Left colon (tissue), 2 donors: ENCODE results near the gene CEACAM18. TPM values are rescaled to one million over a fixed set of nuclear protein-coding genes. Genes with fewer than 3 reads are reported as not detected.

ENCODE experiments used
- ATAC-seq: fragments of 200-7000 bp; cut with Tn5 transposase; one replicate; pipeline ENCODE4 v1.9.1; 2020; ENCODE audit warnings: mild to moderate bottlenecking, moderate library complexity
- DNase-seq, 2 donors: peaks; one replicate each; pipeline ENCODE4 v3.0.0-alpha.2; 2020
- intact Hi-C, 2 donors: fragments of 100-400 bp; cut with DNase I in 1 of 2; cut with micrococcal nuclease in 1 of 2; formaldehyde crosslinking; loops; one replicate each; pipeline versions ENCODE4 v1.11.2 to v1.14.0; 2022; cut with DNase I, micrococcal nuclease
- total RNA-seq, 2 donors: library from RNA; stranded (reverse); fragmentation: NEBNext Ultra II Directional; extraction: Animal tissue kit (Norgen Biotek cat#: 25700); gene quantifications; one replicate each; pipeline ENCODE4 v1.2.1, GENCODE V29; 2021
- donor health status: DM: no; HTN: no; CAD: no.
- donor health status: DM: yes; HTN: yes; CAD: no.

Gene CEACAM18
- total RNA-seq, 2 donors from 2014 or later = not detected

GRCh38 chr19:51514866-51515481, 36.6 kb downstream of the CEACAM18 start:
- ATAC-seq (peak; percentile 45), DNase-seq (no peak)
- intact Hi-C loops = no loop called here

- DNase-seq (no peak), ATAC-seq (no peak)
- intact Hi-C loops = no loop called here
Observed at GRCh38 chr19:51520728-51521127, 42.4 kb downstream of the CEACAM18 start.

GRCh38 chr19:51521357-51521756, 43.0 kb downstream of the CEACAM18 start:
- ATAC-seq = no peak
- DNase-seq = no peak
- intact Hi-C loops = no loop called here

GRCh38 chr19:51521781-51522180, 43.4 kb downstream of the CEACAM18 start:
- DNase-seq (no peak), ATAC-seq (no peak)
- intact Hi-C loops = no loop called here

- no peak for ATAC-seq
- intact Hi-C loops = no loop called here
- no peak for DNase-seq
Observed at GRCh38 chr19:51524666-51525264, 46.4 kb downstream of the CEACAM18 start.

GRCh38 chr19:51525651-51526050, 47.3 kb downstream of the CEACAM18 start:
- ATAC-seq (no peak), DNase-seq (no peak)
- intact Hi-C loops = no loop called here

GRCh38 chr19:51529301-51529700, 51.0 kb downstream of the CEACAM18 start:
- intact Hi-C loops = no loop called here
- ATAC-seq = no peak
- no peak for DNase-seq

GRCh38 chr19:51530616-51531015, 52.3 kb downstream of the CEACAM18 start:
- intact Hi-C loops = no loop called here
- DNase-seq = no peak
- no peak for ATAC-seq

GRCh38 chr19:51531349-51532315, 53.3 kb downstream of the CEACAM18 start, which contains the start of gene SIGLEC6:
Gene SIGLEC6, minus strand, starts transcription at chr19:51531670. Its CDS starts 22 bp downstream, at chr19:51531648.
- DNase-seq (peak; percentile 58 to 60), ATAC-seq (no peak)
- intact Hi-C loops = no loop called here

- intact Hi-C loops = no loop called here
- DNase-seq = no peak
Observed at GRCh38 chr19:51535535-51535934, 57.2 kb downstream of the CEACAM18 start.

GRCh38 chr19:51539821-51540366, 61.6 kb downstream of the CEACAM18 start:
- ATAC-seq (no peak), DNase-seq (no peak)
- intact Hi-C loops = no loop called here

More at GRCh38 chr19:51535535-51535934, 57.2 kb downstream of the CEACAM18 start:
- no peak for ATAC-seq

Other genes with a start within 250 kb of the CEACAM18 start
- not detected for gene SIGLECL1, start 227.5 kb upstream of the CEACAM18 start, total RNA-seq
- gene IGLON5, start 166.9 kb upstream of the CEACAM18 start, total RNA-seq = under 1 TPM in 1 of 2 donors, not detected in 1; 0.08 TPM
- gene VSIG10L, start 136.4 kb upstream of the CEACAM18 start, total RNA-seq = 1 to 10 TPM; 1.7 to 2.1 TPM
- 100 to 1,000 TPM; 147 to 198 TPM for gene ETFB, start 112.2 kb upstream of the CEACAM18 start, total RNA-seq
- 1 to 10 TPM; 1.7 to 1.8 TPM for gene CLDND2, start 109.5 kb upstream of the CEACAM18 start, total RNA-seq
- 1 to 10 TPM; 1.5 to 5.0 TPM for gene NKG7, start 105.9 kb upstream of the CEACAM18 start, total RNA-seq
- not detected for gene LIM2, start 90.6 kb upstream of the CEACAM18 start, total RNA-seq
- not detected for gene C19orf84, start 87.9 kb upstream of the CEACAM18 start, total RNA-seq
- 1 to 10 TPM; 1.3 to 4.5 TPM for gene SIGLEC10, start 60.9 kb upstream of the CEACAM18 start, total RNA-seq
- gene SIGLEC8, start 20.1 kb upstream of the CEACAM18 start, total RNA-seq = 1 to 10 TPM in 1 of 2 donors, under 1 TPM in 1; 0.49 to 1.9 TPM
- gene SIGLEC12, start 23.3 kb downstream of the CEACAM18 start, total RNA-seq = under 1 TPM; 0.28 to 0.46 TPM
- gene SIGLEC6, start 53.1 kb downstream of the CEACAM18 start, total RNA-seq = 1 to 10 TPM in 1 of 2 donors, under 1 TPM in 1; 0.85 to 2.7 TPM
- 1 to 10 TPM; 7.7 to 8.0 TPM for gene ZNF175, start 92.7 kb downstream of the CEACAM18 start, total RNA-seq
- not detected for gene SIGLEC5, start 151.9 kb downstream of the CEACAM18 start, total RNA-seq
- 1 to 10 TPM in 1 of 2 donors, under 1 TPM in 1; 0.55 to 2.3 TPM for gene SIGLEC14, start 168.3 kb downstream of the CEACAM18 start, total RNA-seq
- gene SPACA6, start 214.8 kb downstream of the CEACAM18 start, total RNA-seq = 1 to 10 TPM; 4.1 to 5.2 TPM
- under 1 TPM; 0.21 to 0.28 TPM for gene HAS1, start 245.5 kb downstream of the CEACAM18 start, total RNA-seq